Astrocyte of the spinal cord (primary cell): ENCODE results near the gene TSPAN6.

Source experiments
- DNase-seq: peaks from one replicate; pipeline ENCODE4 v3.0.0; 2011; ENCODE audit warnings: low read depth, low spot score
- H3K4me3 ChIP-seq: 2 replicates; pipeline ENCODE4 v1.5.1; 2011; ENCODE audit warnings: low read depth, mild to moderate bottlenecking, low read length, moderate library complexity
- CTCF ChIP-seq: IDR thresholded peaks from 2 replicates; pipeline ENCODE4 v1.5.1; 2012; ENCODE audit warnings: low read depth, mild to moderate bottlenecking, low read length, inconsistent platforms
- in situ Hi-C: cut with HindIII; loops from 2 replicates; pipeline ENCODE4 v1.10.0; 2017; ENCODE audit warnings: low sequenced_read_pairs

TSPAN6 gene

GRCh38 chrX:100662170-100662569 is 25.6 kb upstream of the TSPAN6 start:
- TF ChIP-seq CTCF, result no peak
- no peak overlapping the region for H3K4me3 ChIP-seq
- no peak for DNase-seq
- in situ Hi-C loops, result no loop called here

- in situ Hi-C loops, result no loop called here
Measured at GRCh38 chrX:100659431-100660137, 23.0 kb upstream of the TSPAN6 start.

GRCh38 chrX:100658941-100659381 is 22.4 kb upstream of the TSPAN6 start:
- H3K4me3 ChIP-seq, result no peak overlapping the region
- no peak for DNase-seq
- TF ChIP-seq CTCF, result no peak
- in situ Hi-C loops, result no loop called here

More at GRCh38 chrX:100659431-100660137, 23.0 kb upstream of the TSPAN6 start:
- no peak for DNase-seq
- no peak for TF ChIP-seq CTCF
- H3K4me3 ChIP-seq, result no peak overlapping the region

- in situ Hi-C loops, result no loop called here
- no peak overlapping the region for H3K4me3 ChIP-seq
- DNase-seq, result no peak
- TF ChIP-seq CTCF, result peak; percentile 8
Measured at GRCh38 chrX:100654261-100654660, 17.7 kb upstream of the TSPAN6 start.

GRCh38 chrX:100652266-100652665 is 15.7 kb upstream of the TSPAN6 start:
- TF ChIP-seq CTCF, result no peak
- DNase-seq, result no peak
- in situ Hi-C loops, result no loop called here
- H3K4me3 ChIP-seq, result no peak overlapping the region

GRCh38 chrX:100650841-100651240 is 14.2 kb upstream of the TSPAN6 start:
- in situ Hi-C loops, result no loop called here
- no peak for DNase-seq
- H3K4me3 ChIP-seq, result no peak overlapping the region
- TF ChIP-seq CTCF, result no peak
